ENCODE data around the gene OR12D2.

DNA sequence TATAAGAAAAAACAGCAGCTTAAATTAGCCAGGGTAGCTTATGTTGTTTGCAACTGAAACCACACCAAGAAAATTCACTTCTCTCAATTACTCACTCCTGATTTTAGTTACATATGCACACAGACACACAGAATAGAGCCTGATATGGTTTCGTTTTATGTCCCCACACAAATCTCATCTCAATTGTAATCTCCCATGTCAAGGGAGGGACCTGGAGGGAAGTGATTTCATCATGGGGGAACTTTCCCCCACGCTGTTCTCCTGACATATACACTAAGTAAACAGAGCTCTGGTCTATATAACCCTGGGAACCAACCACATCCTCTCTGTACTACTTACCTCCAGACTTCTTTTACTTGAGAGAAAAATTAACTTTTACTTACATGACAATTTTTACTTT, 29.1 kb downstream of the OR12D2 start:
- TF ChIP-seq POLR2AphosphoS5 (IDR thresholded peaks at IDR 0.05), result no peak
- TF ChIP-seq, protein P1, sequence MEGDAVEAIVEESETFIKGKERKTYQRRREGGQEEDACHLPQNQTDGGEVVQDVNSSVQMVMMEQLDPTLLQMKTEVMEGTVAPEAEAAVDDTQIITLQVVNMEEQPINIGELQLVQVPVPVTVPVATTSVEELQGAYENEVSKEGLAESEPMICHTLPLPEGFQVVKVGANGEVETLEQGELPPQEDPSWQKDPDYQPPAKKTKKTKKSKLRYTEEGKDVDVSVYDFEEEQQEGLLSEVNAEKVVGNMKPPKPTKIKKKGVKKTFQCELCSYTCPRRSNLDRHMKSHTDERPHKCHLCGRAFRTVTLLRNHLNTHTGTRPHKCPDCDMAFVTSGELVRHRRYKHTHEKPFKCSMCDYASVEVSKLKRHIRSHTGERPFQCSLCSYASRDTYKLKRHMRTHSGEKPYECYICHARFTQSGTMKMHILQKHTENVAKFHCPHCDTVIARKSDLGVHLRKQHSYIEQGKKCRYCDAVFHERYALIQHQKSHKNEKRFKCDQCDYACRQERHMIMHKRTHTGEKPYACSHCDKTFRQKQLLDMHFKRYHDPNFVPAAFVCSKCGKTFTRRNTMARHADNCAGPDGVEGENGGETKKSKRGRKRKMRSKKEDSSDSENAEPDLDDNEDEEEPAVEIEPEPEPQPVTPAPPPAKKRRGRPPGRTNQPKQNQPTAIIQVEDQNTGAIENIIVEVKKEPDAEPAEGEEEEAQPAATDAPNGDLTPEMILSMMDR (IDR thresholded peaks at IDR 0.05), result no peak
- TF ChIP-seq POLR2A (IDR thresholded peaks at IDR 0.05), result no peak
- TF ChIP-seq EP300 (IDR thresholded peaks at IDR 0.05), result no peak
